Fibroblast of mammary gland (primary cell): ENCODE measurements around the gene RCOR3.
A peak's percentile ranks its signal among the peaks of the same experiment; 100 is the strongest.

Experiments used
- DNase-seq: peaks from one replicate; pipeline ENCODE4 v3.0.0-alpha.2; 2010; ENCODE audit warnings: low read depth
- H3K4me3 ChIP-seq: 2 replicates; pipeline ENCODE4 v1.5.1; 2011; ENCODE audit warnings: low read depth, mild to moderate bottlenecking, low read length, moderate library complexity; ENCODE audit not compliant: control insufficient read depth
- TF ChIP-seq, protein P1 (sequence below): conservative IDR thresholded peaks from 2 replicates; pipeline ENCODE4 v1.5.1; 2011; ENCODE audit warnings: low read depth, low read length, inconsistent platforms; ENCODE audit not compliant: control insufficient read depth, insufficient read depth

Gene RCOR3

DNA sequence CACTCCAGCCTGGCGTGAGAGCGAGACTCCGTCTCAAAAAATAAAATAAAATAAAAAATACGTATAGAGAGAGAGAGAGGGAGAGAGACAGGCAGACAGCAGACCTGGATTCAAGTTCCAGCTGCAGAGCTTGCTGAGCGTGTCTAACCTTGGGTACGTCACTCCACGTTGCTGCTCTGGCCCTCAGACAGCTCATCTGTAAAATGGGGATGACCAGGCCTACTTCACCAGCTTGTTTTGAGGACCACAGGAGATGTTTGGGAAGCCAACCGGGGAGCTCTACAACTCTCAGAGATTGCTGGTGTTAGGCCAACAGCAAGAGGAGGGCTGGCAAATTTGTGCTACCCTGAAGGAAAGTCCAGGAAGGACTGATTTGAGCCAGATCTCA, 67.0 kb downstream of the RCOR3 start:
- no peak for DNase-seq
- peak overlapping the region; percentile 46 for H3K4me3 ChIP-seq
- TF ChIP-seq, protein P1, sequence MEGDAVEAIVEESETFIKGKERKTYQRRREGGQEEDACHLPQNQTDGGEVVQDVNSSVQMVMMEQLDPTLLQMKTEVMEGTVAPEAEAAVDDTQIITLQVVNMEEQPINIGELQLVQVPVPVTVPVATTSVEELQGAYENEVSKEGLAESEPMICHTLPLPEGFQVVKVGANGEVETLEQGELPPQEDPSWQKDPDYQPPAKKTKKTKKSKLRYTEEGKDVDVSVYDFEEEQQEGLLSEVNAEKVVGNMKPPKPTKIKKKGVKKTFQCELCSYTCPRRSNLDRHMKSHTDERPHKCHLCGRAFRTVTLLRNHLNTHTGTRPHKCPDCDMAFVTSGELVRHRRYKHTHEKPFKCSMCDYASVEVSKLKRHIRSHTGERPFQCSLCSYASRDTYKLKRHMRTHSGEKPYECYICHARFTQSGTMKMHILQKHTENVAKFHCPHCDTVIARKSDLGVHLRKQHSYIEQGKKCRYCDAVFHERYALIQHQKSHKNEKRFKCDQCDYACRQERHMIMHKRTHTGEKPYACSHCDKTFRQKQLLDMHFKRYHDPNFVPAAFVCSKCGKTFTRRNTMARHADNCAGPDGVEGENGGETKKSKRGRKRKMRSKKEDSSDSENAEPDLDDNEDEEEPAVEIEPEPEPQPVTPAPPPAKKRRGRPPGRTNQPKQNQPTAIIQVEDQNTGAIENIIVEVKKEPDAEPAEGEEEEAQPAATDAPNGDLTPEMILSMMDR, result no peak

DNA sequence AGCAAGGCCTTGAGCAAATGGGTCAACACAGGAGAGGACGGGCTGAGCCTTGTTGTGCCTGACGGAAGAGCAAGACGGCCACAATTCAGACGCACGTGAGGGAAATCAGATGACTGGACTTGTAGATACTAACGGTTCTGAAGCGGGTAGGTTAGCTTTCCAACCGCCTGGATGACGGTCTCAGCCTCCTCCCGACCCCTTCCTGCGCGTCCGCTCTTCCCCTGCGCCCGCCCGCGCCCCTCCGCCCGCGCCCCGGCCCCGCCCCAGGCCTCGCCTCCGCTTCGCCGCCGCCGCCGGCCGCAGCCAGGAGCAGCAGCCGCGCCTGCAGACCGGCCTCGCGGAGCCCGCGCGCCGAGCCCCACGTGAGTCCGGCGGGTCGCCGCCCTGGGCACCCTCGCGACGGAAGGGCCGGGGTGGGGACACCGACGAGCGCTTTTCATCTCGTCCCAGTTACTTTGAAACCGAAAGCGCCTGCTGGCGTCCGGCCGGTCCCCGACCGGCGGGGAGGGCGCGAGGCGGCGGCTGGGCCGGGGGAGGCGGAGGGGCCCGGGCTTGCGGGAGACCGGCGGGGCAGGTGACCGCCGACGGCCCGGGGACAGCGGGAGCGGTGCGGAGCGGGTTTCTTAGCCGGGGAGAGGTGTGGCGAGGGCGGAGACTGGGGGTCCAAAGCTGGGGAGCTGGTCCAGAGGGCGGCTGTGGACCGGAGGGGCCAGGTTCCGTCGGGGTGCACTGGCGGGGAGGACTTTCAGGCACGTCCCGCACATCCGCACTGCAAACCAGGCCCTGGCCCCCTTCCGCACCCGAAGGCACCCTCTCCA, 67.6 kb downstream of the RCOR3 start, which contains the start of gene TRAF5:
TSS of gene TRAF5 (plus strand) at position 306 of the 818 bp plus-strand sequence. CDS start 26,407 bp downstream, outside the sequence.
- peak within 1 kb of the TSS; percentile 65 for H3K4me3 ChIP-seq
- peak; percentile 56 for DNase-seq
- TF ChIP-seq, protein P1, result no peak

DNA sequence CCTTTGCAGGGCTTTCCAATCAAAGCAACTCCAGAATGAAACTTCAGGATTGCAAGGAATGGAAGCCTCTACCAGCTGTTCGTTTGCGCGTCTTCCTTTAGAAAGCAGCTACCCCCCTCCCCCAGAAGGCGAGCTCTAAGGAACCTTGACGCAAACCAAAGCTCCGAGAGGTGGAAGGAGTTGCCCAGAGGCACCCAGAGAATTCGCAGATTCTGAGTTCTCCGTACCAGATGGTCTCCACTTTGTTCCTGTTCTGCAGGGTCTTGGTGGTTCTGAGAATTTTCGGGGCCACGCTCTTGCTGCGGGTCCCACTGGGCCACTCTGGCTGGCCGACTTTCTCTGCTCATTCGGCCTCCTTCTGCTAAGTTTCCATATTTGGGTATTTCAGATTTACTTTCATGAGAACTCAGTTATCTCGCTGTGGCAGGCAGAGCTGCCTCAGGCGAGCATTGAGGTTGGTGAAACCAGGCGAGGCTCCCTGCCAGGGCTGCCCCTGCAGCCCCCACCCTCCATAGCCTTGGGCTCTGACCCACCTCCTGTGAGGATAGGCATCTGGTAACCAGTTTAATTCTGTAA, 68.3 kb downstream of the RCOR3 start:
- peak overlapping the region; percentile 65 for H3K4me3 ChIP-seq
- peak; percentile 49 for DNase-seq

DNA sequence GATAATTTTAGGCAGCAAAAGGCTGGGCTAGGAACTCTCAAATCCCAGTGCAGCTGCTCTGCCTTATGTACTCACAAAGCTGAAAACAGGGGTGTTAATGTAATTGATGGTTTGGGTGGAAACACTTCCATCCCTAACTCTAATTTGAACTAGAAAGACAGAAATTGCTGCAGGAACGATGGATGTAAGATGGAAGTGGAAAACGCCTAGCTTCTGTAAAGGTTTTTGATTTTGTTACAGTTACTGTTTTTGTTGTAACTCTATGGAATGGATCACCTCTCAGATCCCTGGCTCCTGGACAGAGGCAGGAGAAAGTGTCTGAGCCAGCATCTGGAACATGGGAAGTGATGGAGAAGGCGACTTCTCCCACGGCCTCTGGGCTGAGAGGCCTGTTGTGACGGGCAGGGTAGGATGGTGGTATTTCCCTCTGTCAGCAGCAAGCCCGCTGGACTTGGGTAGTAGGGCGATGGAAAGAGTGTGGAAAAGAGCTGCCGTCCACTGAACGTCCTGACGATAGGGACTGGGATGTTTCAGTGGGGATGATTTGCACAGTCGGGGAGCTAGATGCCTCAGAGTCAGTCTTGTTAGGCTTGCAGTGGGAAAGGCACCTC, 69.0 kb downstream of the RCOR3 start:
- TF ChIP-seq, protein P1, result no peak
- DNase-seq, result no peak
- H3K4me3 ChIP-seq, result no peak overlapping the region

More for the DNA sequence above, 68.3 kb downstream of the RCOR3 start:
- TF ChIP-seq, protein P1, result no peak

DNA sequence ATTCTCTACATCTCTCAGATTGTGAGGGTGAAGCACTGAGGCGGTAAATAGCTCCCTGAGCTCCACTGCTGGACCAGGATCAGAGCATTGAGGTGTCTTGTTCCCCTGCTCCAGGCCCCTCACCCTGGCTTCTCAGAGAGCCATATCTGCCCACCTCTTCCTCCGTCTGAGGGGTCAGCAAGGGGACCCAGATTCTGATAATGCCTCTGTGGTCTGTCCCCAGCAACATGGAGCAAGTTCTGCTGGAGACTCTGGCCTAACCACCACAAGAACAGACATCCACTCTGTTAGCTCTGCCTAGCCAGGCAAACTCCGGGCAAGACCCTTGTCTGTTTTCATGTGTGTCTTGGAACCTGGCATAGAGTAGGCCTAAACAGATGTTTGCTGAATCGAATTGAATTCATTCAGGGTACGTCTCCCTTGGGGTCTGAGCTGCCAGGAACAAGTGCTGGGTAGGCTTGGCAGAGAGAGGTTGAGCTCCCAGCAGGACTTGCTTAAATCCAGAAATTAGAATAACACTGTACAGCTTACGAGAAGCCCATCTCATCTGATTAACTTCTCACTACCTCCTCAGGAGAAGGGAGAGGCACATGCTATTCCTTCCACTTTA, 69.8 kb downstream of the RCOR3 start:
- H3K4me3 ChIP-seq, result no peak overlapping the region
- TF ChIP-seq, protein P1, result no peak
- no peak for DNase-seq

DNA sequence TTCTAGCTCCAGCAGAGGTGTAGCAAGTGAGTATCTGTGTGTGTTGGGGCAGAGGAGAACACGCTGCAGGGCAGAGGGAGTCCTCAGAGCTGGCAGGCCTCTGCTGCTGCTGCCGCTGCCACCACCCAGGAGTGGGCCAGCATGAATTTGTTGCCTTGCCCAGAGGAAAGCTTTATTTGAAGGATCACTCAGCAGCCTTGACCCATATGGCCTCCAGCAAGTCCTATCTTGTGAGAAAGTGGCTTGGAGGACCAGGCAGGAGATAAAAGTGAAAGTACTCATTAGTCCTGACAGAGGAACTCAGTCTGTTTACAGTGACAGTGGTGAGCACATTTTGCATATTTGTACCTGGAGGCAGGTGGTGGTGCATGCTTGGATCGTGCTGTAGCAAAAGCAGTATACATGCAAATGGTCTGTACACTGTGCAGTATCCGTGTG, 70.6 kb downstream of the RCOR3 start:
- no peak overlapping the region for H3K4me3 ChIP-seq
- DNase-seq, result no peak
- TF ChIP-seq, protein P1, result no peak
